Stimulated activated CD8-positive, alpha-beta memory T cell treated with anti-CD3 and anti-CD28 coated beads, Interleukin-2, amount 100 ng/mL, for 1 hour (primary cell): ENCODE measurements around the gene EXOC7.
A peak's percentile ranks its signal among the peaks of the same experiment; 100 is the strongest.
"Not testable (repeated sequence)": the region's sequence is repeated elsewhere in the genome, so short reads cannot be mapped to it uniquely, and the experiment has no call there.

ENCODE experiments used
- DNase-seq, 2 donors: peaks; one replicate each; pipeline ENCODE4 v3.0.0-alpha.2; 2020; ENCODE audit warnings: low read depth in 2 of 2

The EXOC7 gene

GRCh38 chr17:76075364-76076145, 28.0 kb downstream of the EXOC7 start:
- no peak for DNase-seq

GRCh38 chr17:76074390-76075363, 28.9 kb downstream of the EXOC7 start, which contains the start of gene GALR2:
GALR2 (plus strand) TSS chr17:76074781; CDS start chr17:76074884, 103 bp downstream.
- no peak for DNase-seq

DNA sequence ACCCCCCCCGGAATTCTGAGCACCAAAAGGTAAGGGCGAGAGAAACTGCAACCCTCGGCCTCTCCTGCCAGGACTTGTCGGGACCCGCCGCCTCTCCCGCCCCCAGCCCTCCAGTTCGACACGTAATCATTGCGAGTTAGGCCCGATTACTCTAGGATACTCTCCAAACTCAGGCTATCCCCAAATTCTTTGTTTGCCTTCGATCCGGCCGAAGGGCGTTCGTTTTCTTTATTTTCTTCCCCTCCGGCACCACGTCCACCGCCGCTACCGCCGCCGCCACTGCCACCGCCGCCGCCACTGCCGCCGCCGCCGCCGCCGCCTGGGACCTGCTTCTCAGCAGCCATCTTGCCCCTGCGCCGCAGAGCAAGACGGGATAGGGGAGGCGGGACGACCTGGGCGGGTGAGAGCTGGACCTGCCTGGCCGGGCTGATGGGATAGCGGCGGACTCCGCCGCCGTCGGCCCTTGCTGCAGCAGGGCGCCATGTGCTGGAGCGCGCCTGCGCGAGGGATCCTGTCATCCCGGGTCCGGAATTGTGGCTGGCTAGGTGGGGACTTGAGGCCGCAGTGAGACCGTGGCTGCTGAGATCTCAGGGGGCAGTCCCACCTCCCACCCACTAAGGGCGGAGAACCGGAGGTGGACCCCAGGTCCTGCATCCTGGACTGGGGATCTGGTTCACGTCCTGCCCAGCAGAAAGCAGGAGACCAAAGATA, 31.3 kb downstream of the EXOC7 start, which contains the start of gene SRP68:
Gene SRP68 (minus strand): TSS at position 370 of the 711 bp plus-strand sequence. CDS start 26 bp downstream, at position 344.
- DNase-seq = peak; percentile 61 to 72

GRCh38 chr17:76071531-76072147, 31.9 kb downstream of the EXOC7 start:
- DNase-seq = no peak

GRCh38 chr17:76065775-76066174, 37.8 kb downstream of the EXOC7 start:
- DNase-seq = no peak

GRCh38 chr17:76063875-76064546, 39.6 kb downstream of the EXOC7 start:
- DNase-seq = no peak

GRCh38 chr17:76058264-76058663, 45.3 kb downstream of the EXOC7 start:
- DNase-seq = not testable (repeated sequence)

GRCh38 chr17:76056882-76057281, 46.7 kb downstream of the EXOC7 start:
- DNase-seq = no peak

DNA sequence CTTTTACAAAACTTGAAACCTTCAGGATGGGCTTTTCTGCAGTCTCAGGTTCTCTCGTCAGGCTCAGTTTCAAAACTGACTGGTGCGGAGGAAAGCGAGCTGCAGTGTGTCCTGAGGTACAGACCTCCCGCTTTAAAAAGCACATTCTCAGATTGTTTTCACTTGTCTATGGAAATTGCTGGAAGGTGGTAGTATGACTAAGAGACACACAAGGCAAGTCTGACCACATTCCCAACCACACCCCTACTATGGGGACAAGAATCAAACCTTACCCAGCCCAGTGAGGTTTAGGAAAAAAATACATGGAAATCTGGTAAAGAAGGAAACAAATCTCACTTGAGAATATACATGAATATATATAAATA, 49.5 kb downstream of the EXOC7 start:
- DNase-seq = no peak

DNA sequence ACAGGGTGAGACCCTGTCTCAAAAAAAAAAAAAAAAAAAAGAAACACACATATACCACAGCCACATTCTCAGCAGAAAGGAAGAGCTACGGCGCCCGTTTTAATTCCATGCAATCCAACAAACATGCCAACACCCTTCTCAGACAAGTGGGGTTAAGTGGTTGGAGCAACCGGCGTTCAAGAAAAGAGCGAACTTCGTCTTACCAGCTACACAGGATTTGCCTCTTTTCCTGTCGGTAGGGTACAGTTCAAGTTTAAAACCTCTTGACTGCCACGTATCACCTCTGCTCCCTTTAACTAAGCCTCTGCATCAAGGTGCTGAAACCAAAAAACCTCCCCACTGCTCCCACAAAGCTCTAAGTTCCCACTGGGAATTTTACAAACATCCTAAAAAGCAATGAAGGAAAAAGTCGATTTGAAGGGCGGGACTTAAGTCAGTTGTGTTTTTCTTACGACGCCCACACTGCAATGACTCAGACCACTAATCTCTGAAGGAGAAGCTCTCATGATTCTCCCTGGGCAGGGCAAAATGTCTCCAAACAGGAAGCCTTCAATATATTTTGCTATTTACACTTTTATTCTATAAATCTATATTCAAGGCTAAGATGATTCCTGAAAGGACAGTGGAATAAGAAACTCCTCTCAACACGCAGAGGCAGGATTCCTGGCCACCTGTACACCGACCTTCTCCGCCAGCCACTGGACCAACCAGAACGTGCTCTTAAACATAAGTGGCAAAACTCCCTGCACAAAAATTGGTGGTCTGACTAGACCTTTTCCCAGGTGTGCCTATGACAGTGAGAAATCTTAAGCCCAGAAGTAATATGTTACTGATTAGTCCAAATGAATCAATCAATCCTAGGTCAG, 50.1 kb downstream of the EXOC7 start:
- DNase-seq = no peak

DNA sequence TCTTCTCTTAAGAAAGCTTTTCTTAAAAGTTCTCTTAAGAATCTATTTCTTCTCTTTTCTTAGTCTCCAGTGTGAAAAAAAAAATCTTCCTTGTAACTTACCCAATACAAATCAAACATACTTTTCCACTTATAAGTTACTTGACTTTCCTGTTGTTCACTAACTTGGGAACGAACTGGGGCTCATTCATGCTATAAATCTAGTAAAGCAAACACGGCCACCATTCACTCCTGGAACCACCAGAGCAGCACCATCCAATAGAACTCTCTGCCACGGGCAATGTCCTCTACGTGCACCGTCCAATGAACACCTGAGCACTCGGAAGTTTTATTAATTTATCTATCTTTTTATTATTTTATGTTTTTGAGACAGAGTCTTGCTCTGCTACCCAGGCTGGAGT, 52.0 kb downstream of the EXOC7 start:
- no peak for DNase-seq

DNA sequence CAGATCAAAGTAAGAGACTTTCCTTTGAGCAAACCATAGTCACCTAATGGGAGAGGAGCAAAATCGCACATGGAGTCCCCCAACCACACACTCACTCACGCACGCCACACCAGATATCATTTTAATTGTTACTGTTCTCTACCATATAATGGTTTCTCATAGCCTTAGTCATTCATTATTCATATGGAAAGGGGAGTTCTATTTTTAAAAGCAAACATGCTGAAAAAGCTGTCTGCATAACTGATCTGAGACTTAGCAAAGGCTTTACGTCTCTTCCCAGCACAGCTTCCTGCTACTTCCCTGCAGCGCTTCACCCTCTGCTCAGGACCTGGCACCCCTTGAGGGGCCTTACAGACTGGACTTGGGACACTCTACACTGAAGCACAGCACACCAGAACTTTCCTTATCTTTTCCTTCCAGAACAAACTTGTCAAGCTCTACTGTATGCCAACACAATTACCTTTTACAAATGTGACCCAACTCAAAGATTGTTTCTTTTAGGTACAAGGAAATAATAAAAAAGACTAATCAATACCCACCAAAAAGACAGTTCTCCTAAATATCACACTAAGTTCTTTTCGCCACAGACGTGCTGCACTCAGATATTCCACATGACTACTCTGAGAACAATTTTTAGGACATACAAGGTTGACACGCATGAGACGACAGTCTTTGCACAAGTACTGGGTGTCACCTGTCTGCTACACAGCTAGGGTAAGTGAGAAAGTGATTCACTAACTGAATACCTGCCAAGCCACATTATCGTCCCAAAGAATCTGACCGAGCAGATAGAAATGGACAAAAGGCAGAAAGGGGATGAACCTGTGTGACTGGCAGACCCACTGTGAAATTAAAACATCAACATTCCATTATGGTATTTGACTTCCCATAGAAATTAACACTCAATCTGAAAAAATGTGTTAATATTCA, 52.8 kb downstream of the EXOC7 start:
- DNase-seq = no peak

- DNase-seq = no peak
These were observed 53.6 kb downstream of the EXOC7 start for GRCh38 chr17:76049836-76050537.

- DNase-seq = no peak
These were observed 54.3 kb downstream of the EXOC7 start for GRCh38 chr17:76049239-76049638.

DNA sequence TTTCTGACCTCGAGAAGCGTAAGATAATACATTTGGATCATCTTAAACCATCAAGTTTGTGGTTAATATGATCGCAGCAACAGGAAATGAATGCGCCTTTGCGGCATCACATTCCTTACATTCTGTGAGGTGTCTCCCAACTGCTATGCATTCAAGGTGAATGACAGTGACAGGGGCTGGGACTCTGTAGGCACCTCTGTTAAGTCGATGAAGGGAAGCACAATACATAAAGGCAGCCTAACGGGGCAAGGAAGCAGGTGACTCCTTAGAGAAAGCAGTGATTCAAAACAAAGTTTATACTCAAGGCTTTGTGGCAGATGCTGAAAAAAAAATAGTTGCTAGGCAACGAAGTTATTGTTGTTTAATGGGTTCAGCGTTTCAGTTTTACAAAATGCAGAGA, 54.9 kb downstream of the EXOC7 start:
- DNase-seq = no peak

GRCh38 chr17:76048025-76048605, 55.5 kb downstream of the EXOC7 start:
- DNase-seq = no peak

DNA sequence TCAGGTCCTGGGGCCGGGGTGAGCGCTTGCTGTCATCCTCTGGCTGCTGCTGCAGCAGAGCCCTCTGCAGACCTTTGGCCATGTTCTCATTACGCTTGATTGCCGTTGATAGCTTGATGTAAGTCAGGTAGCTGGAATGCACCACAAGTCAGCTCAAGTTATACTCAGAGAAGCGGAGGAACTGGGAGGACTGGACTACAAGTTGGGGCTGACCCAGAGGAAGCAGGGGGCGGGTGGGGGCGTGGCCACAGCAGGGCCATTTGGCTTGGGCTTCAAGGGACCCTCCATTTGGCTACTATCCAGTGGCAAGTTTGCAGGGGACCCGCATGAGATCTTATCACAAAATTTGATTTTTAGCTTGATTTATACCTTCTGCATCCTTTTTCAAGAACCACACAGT, 57.5 kb downstream of the EXOC7 start:
- no peak for DNase-seq
